GM19468 (cell line): Measurements from ENCODE around the gene E2F4.

Experiments
- ATAC-seq: cut with Tn5 transposase; IDR thresholded peaks from one replicate; pipeline ENCODE4 v1.9.1; 2021; ENCODE audit warnings: mild to moderate bottlenecking, moderate library complexity, moderate number of reproducible peaks; ENCODE audit not compliant: unreplicated experiment; ENCODE audit errors: extremely low read depth

E2F4 gene

DNA sequence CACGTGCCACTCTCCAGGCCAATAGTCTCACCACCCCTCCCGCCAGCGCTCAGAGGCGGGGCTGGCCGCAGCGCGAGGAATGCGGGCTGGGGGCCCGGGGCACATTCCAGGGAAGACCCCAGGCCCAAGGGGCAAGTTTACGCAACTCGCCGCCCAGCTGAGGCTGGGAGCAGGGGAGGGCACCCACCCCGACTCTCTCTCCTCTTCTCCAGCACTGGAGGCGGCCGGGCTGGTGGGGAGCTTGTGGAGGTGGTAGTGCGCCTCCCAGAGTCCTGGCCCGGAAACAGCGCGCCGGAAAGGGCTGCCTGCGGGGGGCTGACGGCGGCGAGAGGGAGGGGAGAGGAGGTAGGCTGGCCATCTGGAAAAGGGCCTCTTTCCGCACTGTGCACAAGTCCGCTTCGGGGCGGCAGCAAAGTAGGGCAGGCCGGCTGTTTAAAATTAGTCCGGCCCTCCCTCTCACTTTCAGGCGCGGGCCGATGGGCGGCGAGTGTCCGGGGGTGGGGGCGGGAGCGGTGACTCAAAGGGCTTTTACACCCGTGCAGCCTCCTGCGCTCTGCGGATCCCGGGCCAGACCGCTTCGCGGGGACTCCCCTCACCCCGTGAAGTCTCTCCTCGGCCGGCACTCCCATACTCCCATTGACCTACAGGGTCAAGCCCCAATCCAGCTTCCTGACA lies 54.3 kb downstream of the E2F4 start:
- no peak for ATAC-seq

DNA sequence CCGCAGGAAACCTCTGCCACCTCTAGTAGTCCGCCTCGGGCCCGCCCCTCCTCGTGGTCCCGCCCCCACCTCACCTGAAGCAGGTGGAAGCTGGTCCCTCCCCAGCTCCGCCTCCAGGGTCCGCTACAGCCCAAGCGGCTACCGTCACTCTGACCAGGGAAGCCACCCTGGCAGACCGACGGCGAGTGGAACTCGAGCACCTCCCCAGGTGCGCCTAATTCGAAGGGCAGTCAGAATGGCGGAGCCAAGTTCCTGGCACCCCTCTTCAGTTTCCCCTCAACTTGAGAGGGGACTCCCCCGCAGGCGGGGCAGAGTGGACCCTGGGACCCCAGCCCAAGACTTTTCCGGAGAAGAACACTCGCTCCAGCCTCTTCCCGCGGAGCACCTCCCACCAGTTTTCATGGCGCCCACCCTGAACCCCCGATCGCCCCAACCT lies 54.8 kb downstream of the E2F4 start:
- no peak for ATAC-seq

DNA sequence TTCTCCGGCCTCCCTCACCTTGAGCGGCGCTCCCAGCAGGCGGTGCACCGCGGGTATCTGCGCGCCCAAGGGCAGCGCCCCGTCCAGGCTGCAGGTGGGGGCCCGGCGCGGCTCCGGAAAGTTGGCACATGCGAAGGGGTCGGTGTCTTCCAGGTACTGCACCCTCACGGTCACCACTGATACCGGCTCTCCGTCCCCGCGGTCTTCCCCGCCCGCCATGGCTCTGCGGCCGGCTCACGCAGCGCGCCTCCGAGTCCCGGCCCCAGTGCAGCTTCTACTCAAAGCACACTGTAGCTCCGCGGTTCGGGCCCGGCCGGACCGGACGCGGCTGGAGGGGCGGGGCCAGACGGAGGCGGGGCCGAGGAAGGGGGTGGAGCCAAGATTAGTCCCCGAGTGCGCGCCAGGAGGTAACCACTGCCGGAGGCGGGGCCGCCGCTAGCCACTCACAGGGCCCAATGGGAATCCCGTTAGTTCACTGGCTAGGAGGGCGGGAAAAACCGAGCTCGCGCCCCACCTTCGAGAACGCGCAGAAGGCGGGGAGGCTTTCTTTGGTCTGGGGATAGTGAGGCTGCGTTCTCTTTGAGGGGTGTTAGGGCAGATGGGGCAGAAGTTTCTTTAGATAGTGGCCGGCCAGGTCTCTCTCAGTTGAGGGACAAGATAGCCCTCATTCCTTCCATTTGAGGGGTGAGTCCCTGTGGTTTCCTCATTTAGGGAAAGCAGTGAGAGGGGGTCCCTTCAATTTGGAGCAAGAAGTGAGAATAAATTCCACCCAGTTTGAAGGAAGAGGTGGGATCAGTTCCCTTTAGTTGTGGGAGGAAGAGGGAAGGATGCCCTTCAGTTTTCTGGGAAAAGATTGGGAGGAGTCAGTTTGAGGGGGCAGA lies 55.5 kb downstream of the E2F4 start, which contains the start of gene FHOD1:
Gene FHOD1 (minus strand): TSS at position 290 of the 881 bp plus-strand sequence. CDS start 71 bp downstream, at position 219.
- peak; percentile 48 for ATAC-seq

DNA sequence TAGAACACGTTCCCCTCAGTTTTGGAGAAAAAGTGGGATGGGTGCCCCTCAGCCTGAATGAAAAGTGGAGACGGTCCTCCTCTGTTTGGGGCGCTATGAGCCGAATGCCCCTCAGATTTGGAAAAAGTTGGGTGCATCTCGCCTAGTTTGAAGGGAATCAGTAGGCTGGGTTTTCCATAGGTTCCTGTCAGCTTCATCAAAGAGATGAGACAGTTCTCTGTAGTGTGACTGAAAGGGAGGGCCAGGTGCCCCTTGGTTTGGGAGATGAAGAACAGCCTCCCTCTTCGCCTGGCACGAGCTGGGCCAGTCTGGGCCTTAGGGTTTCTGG lies 56.1 kb downstream of the E2F4 start:
- no peak for ATAC-seq
